Trophoblast cell (in vitro differentiated cells and primary cell): ENCODE results near the gene COL18A1.

Experiments
- DNase-seq, 2 donors: peaks; one replicate each; pipeline ENCODE4 v3.0.0-alpha.2; 2016
- H2AFZ ChIP-seq: 2 replicates; pipeline ENCODE4 v1.6.1; 2013; ENCODE audit warnings: low read length, moderate library complexity, mild to moderate bottlenecking; ENCODE audit not compliant: insufficient read depth, poor library complexity
- H2AK5ac ChIP-seq: 2 replicates; pipeline ENCODE4 v1.6.1; 2013; ENCODE audit warnings: mild to moderate bottlenecking, low read length
- H2BK120ac ChIP-seq: 2 replicates; pipeline ENCODE4 v1.6.1; 2013; ENCODE audit warnings: low read length, mild to moderate bottlenecking, moderate library complexity; ENCODE audit not compliant: insufficient read depth, poor library complexity
- H2BK12ac ChIP-seq: 2 replicates; pipeline ENCODE4 v1.6.1; 2013; ENCODE audit warnings: mild to moderate bottlenecking, low read length, moderate library complexity
- H2BK5ac ChIP-seq: 2 replicates; pipeline ENCODE4 v1.6.1; 2013; ENCODE audit warnings: low read length, low read depth, moderate library complexity, mild to moderate bottlenecking; ENCODE audit not compliant: poor library complexity
- H3K14ac ChIP-seq: 2 replicates; pipeline ENCODE4 v1.6.1; 2013; ENCODE audit warnings: mild to moderate bottlenecking, low read length
- H3K18ac ChIP-seq: 2 replicates; pipeline ENCODE4 v1.6.1; 2013; ENCODE audit warnings: mild to moderate bottlenecking, low read length
- H3K23ac ChIP-seq: 2 replicates; pipeline ENCODE4 v1.6.1; 2013; ENCODE audit warnings: low read length
- H3K27ac ChIP-seq: 2 replicates; pipeline ENCODE4 v1.5.1; 2013; ENCODE audit warnings: low read depth, mild to moderate bottlenecking, inconsistent platforms, low read length, moderate library complexity
- H3K27me3 ChIP-seq: 2 replicates; pipeline ENCODE4 v1.6.1; 2013; ENCODE audit warnings: inconsistent platforms, mild to moderate bottlenecking, low read length, moderate library complexity; ENCODE audit not compliant: insufficient read depth
- H3K36me3 ChIP-seq, 2 experiments: 1 replicate in 1 of 2; 2 replicates in 1 of 2; pipeline ENCODE4 v1.6.1; 2013; ENCODE audit warnings: low read length in 2 of 2, mild to moderate bottlenecking in 2 of 2, moderate library complexity in 1 of 2; ENCODE audit not compliant: insufficient read depth in 2 of 2, control insufficient read depth in 1 of 2
- H3K4ac ChIP-seq: 2 replicates; pipeline ENCODE4 v1.6.1; 2013; ENCODE audit warnings: low read depth, mild to moderate bottlenecking, low read length, moderate library complexity
- H3K4me1 ChIP-seq, 2 experiments: 1 replicate in 1 of 2; 2 replicates in 1 of 2; pipeline ENCODE4 v1.6.1; 2013; ENCODE audit warnings: low read length in 2 of 2, mild to moderate bottlenecking in 2 of 2, moderate library complexity in 1 of 2; ENCODE audit not compliant: insufficient read depth in 2 of 2, control insufficient read depth in 1 of 2
- H3K4me2 ChIP-seq: 2 replicates; pipeline ENCODE4 v1.6.1; 2013; ENCODE audit warnings: inconsistent platforms, mild to moderate bottlenecking, low read length, moderate library complexity
- H3K4me3 ChIP-seq: 2 replicates; pipeline ENCODE4 v1.5.1; 2013; ENCODE audit warnings: mild to moderate bottlenecking, low read depth, low read length, inconsistent platforms
- H3K79me1 ChIP-seq: one replicate; pipeline ENCODE4 v1.6.1; 2013; ENCODE audit warnings: low read length
- H3K79me2 ChIP-seq: 2 replicates; pipeline ENCODE4 v1.6.1; 2013; ENCODE audit warnings: low read length, mild to moderate bottlenecking; ENCODE audit not compliant: control insufficient read depth, insufficient read depth, poor library complexity
- H3K9ac ChIP-seq: 2 replicates; pipeline ENCODE4 v1.6.1; 2013; ENCODE audit warnings: mild to moderate bottlenecking, low read length
- H3K9me3 ChIP-seq: 2 replicates; pipeline ENCODE4 v1.6.1; 2013; ENCODE audit warnings: low read depth, mild to moderate bottlenecking, control low read depth, inconsistent platforms, low read length; ENCODE audit not compliant: insufficient read depth
- H4K12ac ChIP-seq: 2 replicates; pipeline ENCODE4 v1.6.1; 2013; ENCODE audit warnings: low read depth, mild to moderate bottlenecking, low read length, moderate library complexity
- H4K8ac ChIP-seq: 2 replicates; pipeline ENCODE4 v1.6.1; 2013; ENCODE audit warnings: low read depth, mild to moderate bottlenecking, low read length, moderate library complexity
- H4K91ac ChIP-seq: one replicate; pipeline ENCODE4 v1.6.1; 2013; ENCODE audit warnings: low read depth, mild to moderate bottlenecking, low read length, moderate library complexity
- WGBS: extraction: QIAGEN DNeasy Blood & Tissue Kit; methylation state at CpG from one replicate; pipeline ENCODE4 v1.1.7; 2013; ENCODE audit warnings: missing lambda C conversion rate; ENCODE audit not compliant: insufficient read length, insufficient coverage; ENCODE audit errors: extremely low coverage; 5-methylcytosine and 5-hydroxymethylcytosine counted together

The COL18A1 gene

DNA sequence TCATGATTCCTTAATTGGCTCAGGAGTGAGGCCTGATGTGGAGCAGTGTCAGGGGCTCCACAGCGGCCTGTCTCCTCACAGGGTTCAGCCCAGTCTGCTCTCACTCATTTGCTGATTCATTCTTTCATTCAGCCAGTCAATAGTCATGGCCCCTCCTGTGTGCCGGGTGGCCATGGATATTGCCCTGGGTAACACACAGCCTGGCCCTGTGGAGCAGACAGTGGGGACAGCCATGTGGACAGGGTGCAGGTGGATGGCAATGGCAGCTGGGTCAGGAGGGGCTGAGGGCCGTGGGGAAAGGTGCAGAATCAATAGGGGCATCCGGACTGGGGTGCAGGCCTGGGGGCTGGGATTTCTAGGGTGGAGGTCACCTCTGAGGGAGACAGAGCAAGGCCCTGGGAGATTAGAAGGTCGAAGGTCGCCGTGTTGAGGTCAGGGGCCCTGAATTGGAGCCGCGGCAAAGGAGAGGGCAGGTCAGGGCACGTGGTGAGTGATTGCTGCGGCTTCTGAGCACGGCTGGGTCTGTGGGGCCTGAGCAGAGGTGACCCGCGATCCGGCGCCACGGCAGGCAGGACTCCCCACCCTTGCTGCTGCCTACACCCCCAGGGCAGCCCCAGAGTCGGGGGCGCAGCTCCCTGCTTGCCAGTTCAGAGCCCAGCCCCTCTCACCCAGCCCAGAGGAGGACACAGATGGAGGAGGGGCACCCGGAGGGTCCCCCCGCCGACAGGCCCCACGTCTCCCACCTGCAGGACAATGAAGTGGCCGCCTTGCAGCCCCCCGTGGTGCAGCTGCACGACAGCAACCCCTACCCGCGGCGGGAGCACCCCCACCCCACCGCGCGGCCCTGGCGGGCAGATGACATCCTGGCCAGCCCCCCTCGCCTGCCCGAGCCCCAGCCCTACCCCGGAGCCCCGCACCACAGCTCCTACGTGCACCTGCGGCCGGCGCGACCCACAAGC is 103.9 kb downstream of the COL18A1 start:
- Histone ChIP-seq H3K79me2 (no peaks in the 10 kb centered on the region), H4K8ac (no peak overlapping the region), H3K18ac (no peak overlapping the region), H3K4me2 (no peak overlapping the region), H3K4me1 (no peaks in the 10 kb centered on the region), H4K91ac (no peak overlapping the region), H2BK12ac (no peak overlapping the region), H3K23ac (no peak overlapping the region), H3K79me1 (no peaks in the 10 kb centered on the region), H3K9ac (no peak overlapping the region), H2BK5ac (no peak overlapping the region), H4K12ac (no peak overlapping the region), H3K27ac (no peak overlapping the region), H3K14ac (no peak overlapping the region), H3K4me3 (no peak overlapping the region), H3K4ac (no peak overlapping the region), H3K36me3 (peaks cover 75 to 81% of the 10 kb centered on the region in 2 experiments), H2AK5ac (no peak overlapping the region), H3K27me3 (no peaks in the 10 kb centered on the region), H3K9me3 (no peaks in the 10 kb centered on the region), H2BK120ac (no peak overlapping the region), H2AFZ (no peak overlapping the region)
- DNase-seq, result no peak
- WGBS, result no CpG with 5 or more reads among the region's 42 CpGs

DNA sequence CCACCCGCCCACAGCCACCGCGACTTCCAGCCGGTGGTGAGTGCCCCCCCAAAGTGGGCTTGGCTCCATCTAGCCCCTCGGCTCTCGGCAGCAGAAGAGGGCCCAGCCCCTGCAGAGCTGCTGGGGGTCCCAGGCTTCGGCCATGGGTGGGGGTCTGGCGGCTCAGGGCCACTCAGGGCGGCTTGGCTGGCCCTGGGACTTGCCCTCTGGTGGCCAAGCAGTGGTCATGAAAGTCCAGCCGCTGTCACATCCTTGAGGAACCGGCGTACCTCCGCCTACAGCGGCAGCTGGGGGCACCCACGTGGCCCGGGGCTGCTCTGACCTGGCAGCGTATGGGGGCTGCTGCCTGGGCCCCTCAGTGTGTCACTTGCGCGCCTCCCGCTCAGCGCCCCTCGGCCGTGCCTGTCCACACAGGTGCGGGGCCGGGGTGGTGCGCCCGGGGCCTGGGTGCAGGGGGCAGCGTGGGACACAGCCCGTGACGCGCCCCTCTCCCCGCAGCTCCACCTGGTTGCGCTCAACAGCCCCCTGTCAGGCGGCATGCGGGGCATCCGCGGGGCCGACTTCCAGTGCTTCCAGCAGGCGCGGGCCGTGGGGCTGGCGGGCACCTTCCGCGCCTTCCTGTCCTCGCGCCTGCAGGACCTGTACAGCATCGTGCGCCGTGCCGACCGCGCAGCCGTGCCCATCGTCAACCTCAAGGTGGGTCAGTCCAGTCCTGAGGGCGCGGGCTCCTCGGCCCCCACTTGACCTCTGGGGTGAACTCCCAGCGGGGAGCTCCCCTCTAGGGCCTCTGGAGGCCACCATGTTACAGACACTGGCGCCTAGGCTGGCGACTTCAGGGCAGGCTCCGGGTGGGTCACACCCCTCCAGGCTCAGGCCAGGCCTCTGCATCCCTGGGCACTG is 104.9 kb downstream of the COL18A1 start:
- Histone ChIP-seq H3K9me3 (no peaks in the 10 kb centered on the region), H3K4me2 (no peak overlapping the region), H3K18ac (no peak overlapping the region), H4K8ac (no peak overlapping the region), H3K4me1 (no peaks in the 10 kb centered on the region), H3K79me2 (no peaks in the 10 kb centered on the region), H3K9ac (no peak overlapping the region), H3K79me1 (peaks cover 5% of the 10 kb centered on the region), H3K27ac (no peak overlapping the region), H2AK5ac (no peak overlapping the region), H3K23ac (no peak overlapping the region), H2AFZ (no peak overlapping the region), H4K12ac (no peak overlapping the region), H2BK120ac (no peak overlapping the region), H3K36me3 (peaks cover 77 to 82% of the 10 kb centered on the region in 2 experiments), H2BK5ac (no peak overlapping the region), H3K4ac (no peak overlapping the region), H3K14ac (no peak overlapping the region), H2BK12ac (no peak overlapping the region), H3K4me3 (no peak overlapping the region), H3K27me3 (no peaks in the 10 kb centered on the region), H4K91ac (no peak overlapping the region)
- no CpG with 5 or more reads among the region's 61 CpGs for WGBS
- DNase-seq, result no peak

- no peak overlapping the region for H4K12ac ChIP-seq
- no peak overlapping the region for H3K23ac ChIP-seq
- no peak overlapping the region for H3K4me2 ChIP-seq
- no peaks in the 10 kb centered on the region for H3K27me3 ChIP-seq
- WGBS, result no CpG with 5 or more reads among the region's 11 CpGs
- no peak overlapping the region for H3K4ac ChIP-seq
- no peak overlapping the region for H3K27ac ChIP-seq
- no peak overlapping the region for H3K18ac ChIP-seq
- no peak overlapping the region for H2AK5ac ChIP-seq
- H3K4me3 ChIP-seq, result no peak overlapping the region
- no peak overlapping the region for H2AFZ ChIP-seq
- no peaks in the 10 kb centered on the region for H3K79me2 ChIP-seq
- no peak overlapping the region for H4K91ac ChIP-seq
- no peak overlapping the region for H2BK5ac ChIP-seq
- no peak overlapping the region for H2BK120ac ChIP-seq
- H3K9ac ChIP-seq, result no peak overlapping the region
- no peak overlapping the region for H2BK12ac ChIP-seq
- no peak for DNase-seq
- H3K9me3 ChIP-seq, result no peaks in the 10 kb centered on the region
- no peak overlapping the region for H3K14ac ChIP-seq
- peaks cover 4 to 5% of the 10 kb centered on the region in 2 experiments for H3K4me1 ChIP-seq
- peaks cover 76 to 81% of the 10 kb centered on the region in 2 experiments for H3K36me3 ChIP-seq
- no peak overlapping the region for H4K8ac ChIP-seq
- H3K79me1 ChIP-seq, result peaks cover 9% of the 10 kb centered on the region
These were observed 105.5 kb downstream of the COL18A1 start for GRCh38 chr21:45510466-45510955.

DNA sequence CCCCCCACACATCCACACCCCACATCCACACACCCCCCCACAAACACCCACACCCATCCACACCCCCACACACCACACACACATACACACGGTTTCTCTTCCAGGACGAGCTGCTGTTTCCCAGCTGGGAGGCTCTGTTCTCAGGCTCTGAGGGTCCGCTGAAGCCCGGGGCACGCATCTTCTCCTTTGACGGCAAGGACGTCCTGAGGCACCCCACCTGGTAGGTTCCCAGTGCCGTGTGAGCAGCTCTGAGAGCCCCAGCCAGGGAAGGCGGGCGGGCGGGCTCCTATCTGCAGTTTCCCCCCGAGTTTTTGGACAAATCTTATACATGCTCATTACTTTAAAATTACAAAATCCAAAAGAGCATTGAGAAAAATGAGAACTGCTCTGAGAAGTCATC is 106.0 kb downstream of the COL18A1 start:
- H2BK5ac ChIP-seq, result no peak overlapping the region
- H3K9me3 ChIP-seq, result no peaks in the 10 kb centered on the region
- H2BK12ac ChIP-seq, result no peak overlapping the region
- WGBS, result no CpG with 5 or more reads among the region's 12 CpGs
- H3K79me2 ChIP-seq, result no peaks in the 10 kb centered on the region
- no peak overlapping the region for H3K4ac ChIP-seq
- no peak overlapping the region for H2AFZ ChIP-seq
- no peak for DNase-seq
- no peak overlapping the region for H3K4me3 ChIP-seq
- no peak overlapping the region for H3K23ac ChIP-seq
- no peak overlapping the region for H3K9ac ChIP-seq
- H4K8ac ChIP-seq, result no peak overlapping the region
- H2AK5ac ChIP-seq, result no peak overlapping the region
- H3K27ac ChIP-seq, result no peak overlapping the region
- peaks cover 73 to 77% of the 10 kb centered on the region in 2 experiments for H3K36me3 ChIP-seq
- H4K12ac ChIP-seq, result no peak overlapping the region
- H4K91ac ChIP-seq, result no peak overlapping the region
- H3K14ac ChIP-seq, result no peak overlapping the region
- no peak overlapping the region for H3K4me2 ChIP-seq
- H3K27me3 ChIP-seq, result no peaks in the 10 kb centered on the region
- H3K18ac ChIP-seq, result no peak overlapping the region
- H3K79me1 ChIP-seq, result peaks cover 9% of the 10 kb centered on the region
- H3K4me1 ChIP-seq, result peaks cover 9% of the 10 kb centered on the region in 2 experiments
- no peak overlapping the region for H2BK120ac ChIP-seq
